Left lobe of liver (tissue), 2 donors: Measurements from ENCODE around the gene APOC3. TPM values are rescaled to one million over a fixed set of nuclear protein-coding genes. Genes with fewer than 3 reads are reported as not detected.
"Not testable (repeated sequence)": the region's sequence is repeated elsewhere in the genome, so short reads cannot be mapped to it uniquely, and the experiment has no call there.

Experiments
- ATAC-seq: fragments of 200-7000 bp; cut with Tn5 transposase; one replicate; pipeline ENCODE4 v1.9.1; 2020; ENCODE audit warnings: mild to moderate bottlenecking, moderate library complexity
- DNase-seq: peaks from one replicate; pipeline ENCODE4 v3.0.0-alpha.2; 2020; ENCODE audit warnings: low spot score
- total RNA-seq: library from RNA; stranded (reverse); gene quantifications from one replicate; pipeline ENCODE4 v1.2.1, GENCODE V29; 2021
- donor health status: DM: no; HTN: no; CAD: no; lungs with moderate emphysema.
- donor health status: DM: no; HTN: yes; CAD: no.

APOC3 gene
- total RNA-seq, 1 donor from 2014 or later, result 11,492 TPM

- ATAC-seq, DNase-seq: not testable (repeated sequence)
These were observed 28.0 kb upstream of the APOC3 start for GRCh38 chr11:116801662-116802061.

GRCh38 chr11:116804001-116804400, 25.7 kb upstream of the APOC3 start:
- no peak for ATAC-seq
- DNase-seq, result no peak

GRCh38 chr11:116807601-116808261, 22.0 kb upstream of the APOC3 start:
- DNase-seq, result no peak
- ATAC-seq, result no peak

- DNase-seq, result peak; percentile 96
- ATAC-seq, result peak; percentile 81
These were observed 21.2 kb upstream of the APOC3 start for GRCh38 chr11:116808262-116809175.

- DNase-seq (no peak), ATAC-seq (no peak)
These were observed 18.5 kb upstream of the APOC3 start for GRCh38 chr11:116811194-116811593.

GRCh38 chr11:116812109-116812508, 17.6 kb upstream of the APOC3 start:
- no peak for ATAC-seq
- DNase-seq, result no peak

GRCh38 chr11:116813170-116813569, 16.5 kb upstream of the APOC3 start:
- no peak for DNase-seq
- no peak for ATAC-seq

GRCh38 chr11:116813781-116814471, 15.8 kb upstream of the APOC3 start:
- peak; percentile 83 for ATAC-seq
- peak; percentile 93 for DNase-seq

- DNase-seq, result no peak
- ATAC-seq, result no peak
These were observed 15.2 kb upstream of the APOC3 start for GRCh38 chr11:116814502-116814901.

- ATAC-seq (no peak), DNase-seq (no peak)
These were observed 10.7 kb upstream of the APOC3 start for GRCh38 chr11:116819049-116819448.

GRCh38 chr11:116821050-116821918, 8.4 kb upstream of the APOC3 start:
- ATAC-seq, result no peak
- DNase-seq, result peak; percentile 40

GRCh38 chr11:116822575-116822974, 7.1 kb upstream of the APOC3 start:
- DNase-seq, result no peak
- no peak for ATAC-seq

- ATAC-seq, result no peak
These were observed 6.5 kb upstream of the APOC3 start, which contains the start of gene APOA4 for GRCh38 chr11:116823031-116823843. TSS of gene APOA4 (minus strand) at chr11:116823304. CDS start at chr11:116823191, 113 bp downstream.

GRCh38 chr11:116825434-116825833, 4.3 kb upstream of the APOC3 start:
- peak; percentile 30 for ATAC-seq
- DNase-seq, result peak; percentile 72

More at GRCh38 chr11:116823031-116823843, 6.5 kb upstream of the APOC3 start, which contains the start of gene APOA4:
- peak; percentile 40 for DNase-seq

GRCh38 chr11:116825854-116826750, 3.6 kb upstream of the APOC3 start:
- ATAC-seq, result peak; percentile 27

GRCh38 chr11:116826751-116827431, 2.8 kb upstream of the APOC3 start:
- DNase-seq (peak; percentile 97), ATAC-seq (peak; percentile 48)

More at GRCh38 chr11:116825854-116826750, 3.6 kb upstream of the APOC3 start:
- DNase-seq, result peak; percentile 87

GRCh38 chr11:116827461-116827860, 2.2 kb upstream of the APOC3 start:
- peak; percentile 48 for DNase-seq
- no peak for ATAC-seq
